ENCODE data around the gene LRRC9.

DNA sequence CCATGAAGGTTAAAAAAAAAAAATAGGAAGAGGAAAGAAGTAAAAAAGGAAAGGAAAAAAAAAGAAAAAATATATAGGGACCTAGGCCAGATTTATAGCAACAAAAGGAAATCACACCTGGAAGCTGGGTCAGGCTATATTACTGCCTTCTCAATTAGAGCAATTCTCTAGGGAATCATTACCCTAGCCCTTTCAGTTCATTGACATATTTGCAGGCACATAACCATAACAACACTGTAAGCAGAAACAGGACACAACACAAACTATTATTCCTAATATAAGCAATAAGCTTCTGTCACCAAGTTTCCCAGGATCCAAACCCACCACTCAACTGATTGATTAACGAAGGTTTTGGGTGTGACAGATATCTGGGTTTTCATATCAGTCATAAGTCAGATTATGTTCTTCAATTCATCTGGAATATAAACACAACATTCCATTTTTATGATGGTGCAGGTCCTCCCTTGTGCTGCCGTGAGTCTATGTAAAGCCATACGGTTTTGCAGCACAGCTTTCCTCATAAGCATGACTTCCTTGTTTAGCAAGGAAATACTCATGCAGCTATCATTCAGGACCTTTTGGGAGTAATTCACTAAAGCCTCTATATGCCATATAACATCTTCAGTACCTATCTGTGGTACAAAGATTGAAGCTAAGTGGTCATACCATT lies 176.0 kb downstream of the LRRC9 start:
- TF ChIP-seq FOS (IDR thresholded peaks at IDR 0.05; ENCODE audit: borderline replicate concordance, insufficient read depth, low read length): no peak
- TF ChIP-seq EZH2 (IDR thresholded peaks at IDR 0.05; ENCODE audit: borderline replicate concordance, low read depth, low read length, severe bottlenecking): no peak
- TF ChIP-seq, protein P1, sequence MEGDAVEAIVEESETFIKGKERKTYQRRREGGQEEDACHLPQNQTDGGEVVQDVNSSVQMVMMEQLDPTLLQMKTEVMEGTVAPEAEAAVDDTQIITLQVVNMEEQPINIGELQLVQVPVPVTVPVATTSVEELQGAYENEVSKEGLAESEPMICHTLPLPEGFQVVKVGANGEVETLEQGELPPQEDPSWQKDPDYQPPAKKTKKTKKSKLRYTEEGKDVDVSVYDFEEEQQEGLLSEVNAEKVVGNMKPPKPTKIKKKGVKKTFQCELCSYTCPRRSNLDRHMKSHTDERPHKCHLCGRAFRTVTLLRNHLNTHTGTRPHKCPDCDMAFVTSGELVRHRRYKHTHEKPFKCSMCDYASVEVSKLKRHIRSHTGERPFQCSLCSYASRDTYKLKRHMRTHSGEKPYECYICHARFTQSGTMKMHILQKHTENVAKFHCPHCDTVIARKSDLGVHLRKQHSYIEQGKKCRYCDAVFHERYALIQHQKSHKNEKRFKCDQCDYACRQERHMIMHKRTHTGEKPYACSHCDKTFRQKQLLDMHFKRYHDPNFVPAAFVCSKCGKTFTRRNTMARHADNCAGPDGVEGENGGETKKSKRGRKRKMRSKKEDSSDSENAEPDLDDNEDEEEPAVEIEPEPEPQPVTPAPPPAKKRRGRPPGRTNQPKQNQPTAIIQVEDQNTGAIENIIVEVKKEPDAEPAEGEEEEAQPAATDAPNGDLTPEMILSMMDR (IDR thresholded peaks at IDR 0.05; ENCODE audit: extremely low read depth in 1 of 2, insufficient read depth in 1 of 2, low read depth in 1 of 2, low read length in 2 of 2): no peak
- TF ChIP-seq POLR2A (IDR thresholded peaks at IDR 0.05; ENCODE audit: low read depth, low read length): no peak
